ENCODE data around the gene PLAU. TPM values are rescaled to one million over a fixed set of nuclear protein-coding genes. Genes with fewer than 3 reads are reported as not detected.
A peak's percentile ranks its signal among the peaks of the same experiment; 100 is the strongest.

Gene PLAU
- total RNA-seq, 1 experiment from 2014 or later, result 15.0 TPM

- ChIA-PET CTCF (no interaction called here), POLR2A (no interaction called here)
- TF ChIP-seq ZBTB21 (CRISPR knock-in tag; IDR thresholded peaks at IDR 0.05; ENCODE audit: borderline replicate concordance) (no peak), ZNF317 (CRISPR knock-in tag; IDR thresholded peaks at IDR 0.05; ENCODE audit: borderline replicate concordance, low read depth) (no peak), GABPB1 (CRISPR knock-in tag; IDR thresholded peaks at IDR 0.05) (no peak), ZNF263 (CRISPR knock-in tag; IDR thresholded peaks at IDR 0.05; ENCODE audit: low read depth) (no peak)
- H3K27me3 Mint-ChIP-seq (ENCODE audit: low read depth), result no peaks in the 10 kb centered on the region; the same call in 1 of the 2 replicates
- ATAC-seq (no peak), DNase-seq (ENCODE audit: low spot score) (no peak)
- peak overlapping the region; percentile 38; the same call in 1 of the 2 replicates for H3K27ac Mint-ChIP-seq
- H3K9me3 Mint-ChIP-seq, result no peaks in the 10 kb centered on the region
- peaks cover 28% of the 10 kb centered on the region for H3K4me1 Mint-ChIP-seq
- H3K36me3 Mint-ChIP-seq, result no peaks in the 10 kb centered on the region
- no peak overlapping the region for H3K4me3 Mint-ChIP-seq
Observed at GRCh38 chr10:73922007-73922863, 11.3 kb downstream of the PLAU start.

GRCh38 chr10:73922864-73923133 is 11.9 kb downstream of the PLAU start:
- ChIA-PET POLR2A (no interaction called here), CTCF (no interaction called here)
- no peak for DNase-seq (ENCODE audit: low spot score)
- no peak for TF ChIP-seq NR2C2 (CRISPR knock-in tag; IDR thresholded peaks at IDR 0.05)
- H3K36me3 Mint-ChIP-seq, result no peaks in the 10 kb centered on the region
- no peaks in the 10 kb centered on the region; the same call in 1 of the 2 replicates for H3K27me3 Mint-ChIP-seq (ENCODE audit: low read depth)
- ATAC-seq, result no peak
- no peak overlapping the region for H3K4me3 Mint-ChIP-seq
- no peak overlapping the region for H3K27ac Mint-ChIP-seq
- H3K9me3 Mint-ChIP-seq, result no peaks in the 10 kb centered on the region
- H3K4me1 Mint-ChIP-seq, result peaks cover 28% of the 10 kb centered on the region

- Mint-ChIP-seq H3K4me1 (peaks cover 32% of the 10 kb centered on the region), H3K27ac (peak overlapping the region; percentile 21; the same call in 1 of the 2 replicates), H3K36me3 (no peaks in the 10 kb centered on the region), H3K9me3 (no peaks in the 10 kb centered on the region), H3K27me3 (ENCODE audit: low read depth) (no peaks in the 10 kb centered on the region; the same call in 1 of the 2 replicates), H3K4me3 (no peak overlapping the region; the same call in 1 of the 2 replicates)
- ATAC-seq (peak; percentile 75), DNase-seq (ENCODE audit: low spot score) (peak; percentile 33)
- ChIA-PET CTCF (interaction anchor here (0.8 to 1.5 kb wide), 5 partner anchors 17 to 45 kb away, joined by 3 to 10 read pairs (median 4); no protein-coding TSS in a partner anchor), POLR2A (no interaction called here)
- 0 out of 2 replicates have a peak, but pooled peaks have one; percentile 38 for TF ChIP-seq NFE2L1 (CRISPR knock-in tag; IDR thresholded peaks at IDR 0.05)
- no peak for TF ChIP-seq ATF1 (CRISPR knock-in tag; IDR thresholded peaks at IDR 0.05)
Observed at GRCh38 chr10:73923935-73924598, 13.1 kb downstream of the PLAU start.

- no peak for TF ChIP-seq CREB1 (CRISPR knock-in tag; IDR thresholded peaks at IDR 0.05)
- peak; percentile 13; the same call in 1 of the 2 replicates for TF ChIP-seq ZNF121 (CRISPR knock-in tag; IDR thresholded peaks at IDR 0.05)
- peaks cover 29% of the 10 kb centered on the region for H3K4me1 Mint-ChIP-seq
- no peaks in the 10 kb centered on the region; the same call in 1 of the 2 replicates for H3K27me3 Mint-ChIP-seq (ENCODE audit: low read depth)
- DNase-seq (ENCODE audit: low spot score) (no peak), ATAC-seq (no peak)
- no peak overlapping the region for H3K4me3 Mint-ChIP-seq
- CTCF ChIA-PET, result interaction anchor here (0.9 to 1.5 kb wide), 3 partner anchors 16 to 46 kb away, joined by 3 to 10 read pairs (median 4); no protein-coding TSS in a partner anchor
- no peaks in the 10 kb centered on the region for H3K36me3 Mint-ChIP-seq
- POLR2A ChIA-PET, result no interaction called here
- no peaks in the 10 kb centered on the region for H3K9me3 Mint-ChIP-seq
- no peak overlapping the region; the same call in 1 of the 2 replicates for H3K27ac Mint-ChIP-seq
Observed at GRCh38 chr10:73924935-73925334, 14.0 kb downstream of the PLAU start.

GRCh38 chr10:73925539-73925938 is 14.6 kb downstream of the PLAU start:
- Mint-ChIP-seq H3K4me1 (peaks cover 28% of the 10 kb centered on the region), H3K27me3 (ENCODE audit: low read depth) (no peaks in the 10 kb centered on the region; the same call in 1 of the 2 replicates), H3K9me3 (no peaks in the 10 kb centered on the region), H3K27ac (no peak overlapping the region), H3K36me3 (no peaks in the 10 kb centered on the region), H3K4me3 (no peak overlapping the region)
- DNase-seq (ENCODE audit: low spot score), result no peak
- no peak for ATAC-seq
- POLR2A ChIA-PET, result interaction anchor here (0.6 to 0.8 kb wide), 2 partner anchors 15 to 100 kb away, joined by 3 read pairs; partner anchors contain the start of gene PLAU
- CTCF ChIA-PET, result interaction anchor here (0.8 to 4.1 kb wide), 2 partner anchors 15 to 31 kb away, joined by 4 to 20 read pairs; no protein-coding TSS in a partner anchor
- TF ChIP-seq CREM (CRISPR knock-in tag; IDR thresholded peaks at IDR 0.05) (no peak), STAT6 (CRISPR knock-in tag; conservative IDR thresholded peaks at IDR 0.05; ENCODE audit: low read depth) (no peak), ATF2 (CRISPR knock-in tag; IDR thresholded peaks at IDR 0.05; ENCODE audit: borderline replicate concordance, low read depth) (no peak), ZBTB43 (CRISPR knock-in tag; IDR thresholded peaks at IDR 0.05) (no peak), NFYB (CRISPR knock-in tag; conservative IDR thresholded peaks at IDR 0.05; ENCODE audit: low read depth) (no peak), TEAD4 (CRISPR knock-in tag; IDR thresholded peaks at IDR 0.05) (no peak), HMGA2 (CRISPR knock-in tag; IDR thresholded peaks at IDR 0.05) (no peak), HMGXB4 (CRISPR knock-in tag; IDR thresholded peaks at IDR 0.05) (no peak)

Measured in WTC11 (cell line).